Testis (tissue), 2 donors: ENCODE measurements around the gene KRTAP11-1.

Experiments
- CTCF ChIP-seq, 3 experiments: fragments of 450-650 bp in 2 of 3; fragments of 200-600 bp in 1 of 3; sonication (generic) in 1 of 3; IDR thresholded peaks; one replicate each; pipeline ENCODE4 v1.5.1; 2016 to 2019; ENCODE audit warnings: antibody characterized with exemption in 3 of 3, mild to moderate bottlenecking in 2 of 3, moderate library complexity in 1 of 3
- POLR2A ChIP-seq: fragments of 450-650 bp; IDR thresholded peaks from one replicate; pipeline ENCODE4 v1.6.1; 2017; ENCODE audit warnings: antibody characterized with exemption, mild to moderate bottlenecking, moderate library complexity

DNA sequence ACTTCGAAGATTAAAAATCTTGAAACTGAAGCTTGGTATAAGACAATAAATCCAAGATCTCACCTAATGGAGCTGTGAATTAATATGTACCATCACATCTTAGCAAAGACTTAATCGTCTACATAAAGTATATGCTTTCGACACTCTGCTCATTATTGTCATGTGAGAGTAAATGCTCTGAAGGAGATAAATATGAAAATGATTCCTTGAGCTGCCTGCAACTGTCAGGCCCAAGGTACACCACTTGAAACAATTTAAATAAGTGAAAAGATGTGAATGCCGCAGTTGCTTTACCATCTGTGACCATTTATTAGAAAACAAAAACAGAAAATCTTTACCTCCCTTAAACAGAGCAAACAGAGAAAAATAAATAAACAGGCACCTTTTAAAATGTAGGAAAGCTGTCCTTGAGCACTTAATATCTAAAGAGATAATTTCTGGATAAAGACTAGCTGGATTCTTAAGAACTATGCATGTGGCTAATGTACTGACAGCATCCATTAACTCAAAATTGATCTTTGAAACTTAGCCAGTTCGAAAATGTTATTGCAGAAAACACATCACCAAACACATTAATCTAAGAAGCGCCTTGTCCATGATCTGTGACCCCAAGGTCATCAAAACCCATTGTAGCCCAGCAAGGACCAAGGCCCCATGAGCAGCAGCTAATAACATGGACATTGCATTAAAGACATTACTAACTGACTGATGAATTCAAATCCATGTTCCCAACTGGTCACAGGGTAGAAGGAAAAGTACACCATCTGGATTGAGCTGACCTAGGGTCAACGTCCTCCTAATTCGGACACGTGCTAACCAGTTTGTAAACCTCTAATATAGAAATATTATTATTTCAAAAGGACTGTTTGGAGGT lies 33.5 kb downstream of the KRTAP11-1 start:
- TF ChIP-seq CTCF (IDR thresholded peaks at IDR 0.05) (no peak), POLR2A (no peak)
